ENCODE measurements around the gene ST3GAL3. TPM values are rescaled to one million over a fixed set of nuclear protein-coding genes. Genes with fewer than 3 reads are reported as not detected.
A peak's percentile ranks its signal among the peaks of the same experiment; 100 is the strongest.

The ST3GAL3 gene
- polyA plus RNA-seq, 1 of the 3 experiments (the other 2 are of a cell fraction), result 20.6 TPM

DNA sequence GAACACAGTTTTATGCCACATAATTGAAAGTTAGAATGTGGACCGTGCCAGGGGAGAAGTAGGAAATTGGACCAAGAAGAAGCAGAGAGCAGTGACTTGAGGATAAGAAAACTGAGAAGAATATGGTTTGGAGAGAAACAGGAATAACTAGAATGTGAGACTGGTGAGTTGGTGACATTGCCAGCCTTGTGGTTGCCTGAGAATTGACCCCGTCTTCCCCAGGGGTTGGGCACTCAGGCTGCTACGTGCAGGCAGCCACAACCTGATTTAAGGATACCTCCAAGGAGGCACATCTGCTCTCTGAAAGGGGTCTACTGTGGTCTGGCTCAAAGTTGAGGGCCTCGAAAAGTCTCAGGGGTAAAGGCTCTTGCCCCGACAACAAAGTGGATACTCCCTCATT lies 114.1 kb downstream of the ST3GAL3 start (continued):
- TF ChIP-seq, protein P1, sequence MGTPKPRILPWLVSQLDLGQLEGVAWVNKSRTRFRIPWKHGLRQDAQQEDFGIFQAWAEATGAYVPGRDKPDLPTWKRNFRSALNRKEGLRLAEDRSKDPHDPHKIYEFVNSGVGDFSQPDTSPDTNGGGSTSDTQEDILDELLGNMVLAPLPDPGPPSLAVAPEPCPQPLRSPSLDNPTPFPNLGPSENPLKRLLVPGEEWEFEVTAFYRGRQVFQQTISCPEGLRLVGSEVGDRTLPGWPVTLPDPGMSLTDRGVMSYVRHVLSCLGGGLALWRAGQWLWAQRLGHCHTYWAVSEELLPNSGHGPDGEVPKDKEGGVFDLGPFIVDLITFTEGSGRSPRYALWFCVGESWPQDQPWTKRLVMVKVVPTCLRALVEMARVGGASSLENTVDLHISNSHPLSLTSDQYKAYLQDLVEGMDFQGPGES (IDR thresholded peaks at IDR 0.05; ENCODE audit: low read depth, low read length), result no peak
- TF ChIP-seq RFX5 (IDR thresholded peaks at IDR 0.05; ENCODE audit: low read length) (no peak), EZH2phosphoT487 (IDR thresholded peaks at IDR 0.05; ENCODE audit: borderline replicate concordance, low read depth) (no peak), MEF2A (IDR thresholded peaks at IDR 0.05; ENCODE audit: borderline replicate concordance, low read depth) (no peak)

DNA sequence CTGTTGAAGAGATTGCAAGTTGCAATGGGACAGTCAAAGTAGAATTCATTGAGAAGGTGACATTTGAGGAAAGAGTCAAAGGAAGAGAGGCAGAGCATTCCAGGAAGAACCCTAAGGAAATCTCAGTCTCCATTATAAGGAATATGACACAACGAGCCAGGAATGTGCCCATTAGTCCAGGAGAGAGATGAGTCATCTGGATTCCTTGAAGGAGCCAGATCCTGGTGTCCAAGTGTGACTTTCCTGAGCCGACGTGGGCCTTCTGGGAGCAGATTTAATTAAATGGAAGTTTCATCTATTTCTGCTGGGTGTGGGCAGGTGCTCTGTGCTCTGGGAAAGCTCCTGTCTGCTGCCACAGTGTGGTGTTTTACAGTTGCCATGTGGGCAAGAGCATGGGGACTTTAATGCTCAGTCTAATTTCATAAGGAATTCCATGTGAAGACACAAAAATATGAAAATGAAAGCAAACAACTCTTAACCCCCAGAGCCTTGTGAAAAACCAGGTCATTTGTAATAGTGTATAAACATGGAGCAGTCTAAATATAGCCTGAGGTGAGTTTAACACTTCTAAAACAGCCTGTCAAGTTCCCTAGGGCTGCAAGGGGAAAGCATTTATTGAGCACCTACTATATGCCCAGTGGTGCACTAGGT lies 114.8 kb downstream of the ST3GAL3 start:
- Histone ChIP-seq H3K4me1 (ENCODE audit: control insufficient read depth in 1 of 2, insufficient read depth in 2 of 2, low read depth in 1 of 2, low read length in 1 of 2) (no peaks in the 10 kb centered on the region), H3K36me3 (replicated peaks in 1 of 2; ENCODE audit: control insufficient read depth in 1 of 2, insufficient read depth in 2 of 2, low read length in 1 of 2) (peaks cover 10 to 52% of the 10 kb centered on the region in 2 experiments), H3K79me2 (ENCODE audit: insufficient read depth) (no peaks in the 10 kb centered on the region), H3K27ac (ENCODE audit: low read depth in 2 of 2, low read length in 1 of 2) (peak overlapping the region; percentile 39 to 66; a peak in 3 of 4 replicates), H2AFZ (ENCODE audit: low read depth) (no peak overlapping the region), H4K20me1 (ENCODE audit: insufficient read depth) (no peaks in the 10 kb centered on the region), H3K4me3 (ENCODE audit: low read depth in 2 of 2, low read length in 1 of 2) (no peak overlapping the region), H3K27me3 (ENCODE audit: insufficient read depth) (no peaks in the 10 kb centered on the region), H3F3A (replicated peaks; ENCODE audit: insufficient read depth) (peaks cover 16% of the 10 kb centered on the region), H3K9me2 (no peaks in the 10 kb centered on the region), H3K9ac (no peak overlapping the region), H3K9me3 (peaks cover 23% of the 10 kb centered on the region; the same call in 1 of the 2 replicates), H3K4me2 (peak overlapping the region; percentile 41; the same call in 1 of the 2 replicates)
- 19% methylated on average over 3 of the region's 3 CpGs for WGBS (ENCODE audit: low lambda C conversion rate)
- ChIA-PET POLR2A (no interaction called here), CTCF (no interaction called here)
- DNase-seq, result no peak
- TF ChIP-seq TAF1 (IDR thresholded peaks at IDR 0.05; ENCODE audit: borderline replicate concordance, low read depth, low read length), result peak; percentile 7; the same call in 1 of the 2 replicates
- TF ChIP-seq MEF2A (IDR thresholded peaks at IDR 0.05; ENCODE audit: borderline replicate concordance, low read depth), result peak; percentile 85; the same call in 1 of the 2 replicates
- TF ChIP-seq, protein P2, sequence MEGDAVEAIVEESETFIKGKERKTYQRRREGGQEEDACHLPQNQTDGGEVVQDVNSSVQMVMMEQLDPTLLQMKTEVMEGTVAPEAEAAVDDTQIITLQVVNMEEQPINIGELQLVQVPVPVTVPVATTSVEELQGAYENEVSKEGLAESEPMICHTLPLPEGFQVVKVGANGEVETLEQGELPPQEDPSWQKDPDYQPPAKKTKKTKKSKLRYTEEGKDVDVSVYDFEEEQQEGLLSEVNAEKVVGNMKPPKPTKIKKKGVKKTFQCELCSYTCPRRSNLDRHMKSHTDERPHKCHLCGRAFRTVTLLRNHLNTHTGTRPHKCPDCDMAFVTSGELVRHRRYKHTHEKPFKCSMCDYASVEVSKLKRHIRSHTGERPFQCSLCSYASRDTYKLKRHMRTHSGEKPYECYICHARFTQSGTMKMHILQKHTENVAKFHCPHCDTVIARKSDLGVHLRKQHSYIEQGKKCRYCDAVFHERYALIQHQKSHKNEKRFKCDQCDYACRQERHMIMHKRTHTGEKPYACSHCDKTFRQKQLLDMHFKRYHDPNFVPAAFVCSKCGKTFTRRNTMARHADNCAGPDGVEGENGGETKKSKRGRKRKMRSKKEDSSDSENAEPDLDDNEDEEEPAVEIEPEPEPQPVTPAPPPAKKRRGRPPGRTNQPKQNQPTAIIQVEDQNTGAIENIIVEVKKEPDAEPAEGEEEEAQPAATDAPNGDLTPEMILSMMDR (IDR thresholded peaks at IDR 0.05), result no peak
- peak; percentile 70; the same call in 1 of the 2 replicates for TF ChIP-seq NFIC (IDR thresholded peaks at IDR 0.05; ENCODE audit: borderline replicate concordance)
- TF ChIP-seq, protein P3, sequence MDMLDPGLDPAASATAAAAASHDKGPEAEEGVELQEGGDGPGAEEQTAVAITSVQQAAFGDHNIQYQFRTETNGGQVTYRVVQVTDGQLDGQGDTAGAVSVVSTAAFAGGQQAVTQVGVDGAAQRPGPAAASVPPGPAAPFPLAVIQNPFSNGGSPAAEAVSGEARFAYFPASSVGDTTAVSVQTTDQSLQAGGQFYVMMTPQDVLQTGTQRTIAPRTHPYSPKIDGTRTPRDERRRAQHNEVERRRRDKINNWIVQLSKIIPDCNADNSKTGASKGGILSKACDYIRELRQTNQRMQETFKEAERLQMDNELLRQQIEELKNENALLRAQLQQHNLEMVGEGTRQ (IDR thresholded peaks at IDR 0.05; ENCODE audit: borderline replicate concordance, low read depth, low read length), result no peak
- no peak for TF ChIP-seq FOXM1 (IDR thresholded peaks at IDR 0.05; ENCODE audit: low read depth)
- TF ChIP-seq TCF12 (IDR thresholded peaks at IDR 0.05), result peak; percentile 91
- no peak for TF ChIP-seq GATA2 (CRISPR knock-in tag; IDR thresholded peaks at IDR 0.05)
- TF ChIP-seq TEAD4 (IDR thresholded peaks at IDR 0.05; ENCODE audit: borderline replicate concordance, insufficient read depth), result peak; percentile 95
- TF ChIP-seq, protein P1 (IDR thresholded peaks at IDR 0.05; ENCODE audit: low read depth, low read length), result no peak
- no peak for TF ChIP-seq MXI1 (IDR thresholded peaks at IDR 0.05; ENCODE audit: low read depth, low read length)
- TF ChIP-seq, protein P4, sequence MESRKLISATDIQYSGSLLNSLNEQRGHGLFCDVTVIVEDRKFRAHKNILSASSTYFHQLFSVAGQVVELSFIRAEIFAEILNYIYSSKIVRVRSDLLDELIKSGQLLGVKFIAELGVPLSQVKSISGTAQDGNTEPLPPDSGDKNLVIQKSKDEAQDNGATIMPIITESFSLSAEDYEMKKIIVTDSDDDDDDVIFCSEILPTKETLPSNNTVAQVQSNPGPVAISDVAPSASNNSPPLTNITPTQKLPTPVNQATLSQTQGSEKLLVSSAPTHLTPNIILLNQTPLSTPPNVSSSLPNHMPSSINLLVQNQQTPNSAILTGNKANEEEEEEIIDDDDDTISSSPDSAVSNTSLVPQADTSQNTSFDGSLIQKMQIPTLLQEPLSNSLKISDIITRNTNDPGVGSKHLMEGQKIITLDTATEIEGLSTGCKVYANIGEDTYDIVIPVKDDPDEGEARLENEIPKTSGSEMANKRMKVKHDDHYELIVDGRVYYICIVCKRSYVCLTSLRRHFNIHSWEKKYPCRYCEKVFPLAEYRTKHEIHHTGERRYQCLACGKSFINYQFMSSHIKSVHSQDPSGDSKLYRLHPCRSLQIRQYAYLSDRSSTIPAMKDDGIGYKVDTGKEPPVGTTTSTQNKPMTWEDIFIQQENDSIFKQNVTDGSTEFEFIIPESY (IDR thresholded peaks at IDR 0.05; ENCODE audit: borderline replicate concordance, low read depth), result no peak
- TF ChIP-seq JUND (IDR thresholded peaks at IDR 0.05), result peak; percentile 95
- no peak for TF ChIP-seq RCOR1 (IDR thresholded peaks at IDR 0.05; ENCODE audit: low read length)
- no peak for TF ChIP-seq FOXJ3 (CRISPR knock-in tag; IDR thresholded peaks at IDR 0.05)
- TF ChIP-seq, protein P5, sequence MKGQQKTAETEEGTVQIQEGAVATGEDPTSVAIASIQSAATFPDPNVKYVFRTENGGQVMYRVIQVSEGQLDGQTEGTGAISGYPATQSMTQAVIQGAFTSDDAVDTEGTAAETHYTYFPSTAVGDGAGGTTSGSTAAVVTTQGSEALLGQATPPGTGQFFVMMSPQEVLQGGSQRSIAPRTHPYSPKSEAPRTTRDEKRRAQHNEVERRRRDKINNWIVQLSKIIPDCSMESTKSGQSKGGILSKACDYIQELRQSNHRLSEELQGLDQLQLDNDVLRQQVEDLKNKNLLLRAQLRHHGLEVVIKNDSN (IDR thresholded peaks at IDR 0.05; ENCODE audit: borderline replicate concordance, low read depth), result peak; percentile 62
- no peak for TF ChIP-seq RAD21 (IDR thresholded peaks at IDR 0.05; ENCODE audit: low read length)
- no peak for TF ChIP-seq CHD2 (IDR thresholded peaks at IDR 0.05; ENCODE audit: low read length, partially characterized antibody)
- TF ChIP-seq EZH2phosphoT487 (IDR thresholded peaks at IDR 0.05; ENCODE audit: borderline replicate concordance, low read depth), result no peak
- TF ChIP-seq, protein P6, sequence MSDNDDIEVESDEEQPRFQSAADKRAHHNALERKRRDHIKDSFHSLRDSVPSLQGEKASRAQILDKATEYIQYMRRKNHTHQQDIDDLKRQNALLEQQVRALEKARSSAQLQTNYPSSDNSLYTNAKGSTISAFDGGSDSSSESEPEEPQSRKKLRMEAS (IDR thresholded peaks at IDR 0.05; ENCODE audit: low read depth), result peak; percentile 97
- TF ChIP-seq RFX5 (IDR thresholded peaks at IDR 0.05; ENCODE audit: low read length), result no peak
- TF ChIP-seq GABPA (IDR thresholded peaks at IDR 0.05; ENCODE audit: low read depth), result no peak

All from SK-N-SH (cell line).